SU-DHL-6 (cell line): Measurements from ENCODE around the gene OSGIN1.

ENCODE experiments used
- H2AFZ ChIP-seq: fragments of 200-600 bp; sonication (generic); 2 replicates; pipeline ENCODE4 v1.6.1; 2014; ENCODE audit warnings: low read depth, mild to moderate bottlenecking, moderate library complexity, mixed read lengths, antibody characterized with exemption, low read length; ENCODE audit not compliant: severe bottlenecking
- H3F3A ChIP-seq: fragments of 200-600 bp; shearing (Covaris generic); 2 replicates; pipeline ENCODE4 v1.6.0; 2016; ENCODE audit warnings: antibody characterized with exemption, mild to moderate bottlenecking; ENCODE audit not compliant: insufficient read depth
- H3K27ac ChIP-seq: fragments of 200-600 bp; sonication (generic); 2 replicates; pipeline ENCODE4 v1.5.1; 2016; ENCODE audit warnings: low read depth, mild to moderate bottlenecking, low read length, moderate library complexity, mixed read lengths
- H3K27me3 ChIP-seq: fragments of 200-600 bp; sonication (generic), shearing (Covaris generic); 2 replicates; pipeline ENCODE4 v1.6.0; 2014; ENCODE audit warnings: mild to moderate bottlenecking, low read length
- H3K36me3 ChIP-seq: fragments of 200-600 bp; sonication (generic); 2 replicates; pipeline ENCODE4 v1.6.1; 2014; ENCODE audit warnings: mild to moderate bottlenecking, low read length, mixed read lengths
- H3K4me2 ChIP-seq: fragments of 300-600, 200-600 bp; shearing (Covaris generic), sonication (generic); 2 replicates; pipeline ENCODE4 v1.6.0; 2014; ENCODE audit warnings: low read length, low read depth, mild to moderate bottlenecking; ENCODE audit not compliant: poor library complexity, severe bottlenecking
- H3K4me3 ChIP-seq: fragments of 200-600 bp; sonication (generic); 2 replicates; pipeline ENCODE4 v1.5.1; 2014; ENCODE audit warnings: antibody characterized with exemption, low read length, mild to moderate bottlenecking, mixed read lengths; ENCODE audit not compliant: insufficient read depth, poor library complexity, severe bottlenecking
- H3K79me2 ChIP-seq: fragments of 200-600 bp; sonication (generic); 2 replicates; pipeline ENCODE4 v1.6.1; 2014; ENCODE audit warnings: mild to moderate bottlenecking, low read length, moderate library complexity; ENCODE audit not compliant: insufficient read depth
- H3K9ac ChIP-seq: fragments of 200-600 bp; sonication (generic); 2 replicates; pipeline ENCODE4 v1.7.0; 2014; ENCODE audit warnings: mild to moderate bottlenecking, low read length
- H3K9me2 ChIP-seq: fragments of 200-600 bp; sonication (generic); replicated peaks from 2 replicates; pipeline ENCODE4 v1.6.1; 2014; ENCODE audit warnings: low read length; ENCODE audit not compliant: insufficient read depth
- H3K9me3 ChIP-seq: fragments of 200-600 bp; sonication (generic); 2 replicates; pipeline ENCODE4 v1.6.1; 2014; ENCODE audit warnings: low read length, mixed read lengths; ENCODE audit not compliant: insufficient read depth
- H4K20me1 ChIP-seq: fragments of 200-600 bp; sonication (generic); 2 replicates; pipeline ENCODE4 v1.6.1; 2014; ENCODE audit warnings: low read depth, mild to moderate bottlenecking, antibody characterized with exemption, low read length, moderate library complexity, mixed read lengths
- CTCF ChIP-seq: fragments of 200-600 bp; sonication (generic); IDR thresholded peaks from one replicate; pipeline ENCODE4 v1.5.1; 2017; ENCODE audit warnings: antibody characterized with exemption, mild to moderate bottlenecking, low read length, moderate library complexity; ENCODE audit not compliant: insufficient read depth, poor library complexity, severe bottlenecking
- EZH2phosphoT487 ChIP-seq: fragments of 200-600 bp; sonication (generic), shearing (Covaris generic); conservative IDR thresholded peaks from 2 replicates; pipeline ENCODE4 v1.6.1; 2018; ENCODE audit warnings: mild to moderate bottlenecking, antibody characterized with exemption, low read length, moderate library complexity, mixed read lengths

Gene OSGIN1

GRCh38 chr16:84001726-84002125, 48.7 kb downstream of the OSGIN1 start:
- Histone ChIP-seq H3K9me3 (no peaks in the 10 kb centered on the region), H3K79me2 (no peaks in the 10 kb centered on the region), H3K36me3 (no peaks in the 10 kb centered on the region), H3K27ac (no peak overlapping the region), H3K9me2 (no peaks in the 10 kb centered on the region), H3F3A (no peaks in the 10 kb centered on the region), H3K4me2 (no peak overlapping the region), H3K4me3 (no peak overlapping the region), H2AFZ (no peak overlapping the region), H4K20me1 (no peaks in the 10 kb centered on the region), H3K9ac (no peak overlapping the region), H3K27me3 (no peaks in the 10 kb centered on the region)
- TF ChIP-seq EZH2phosphoT487: no peak
- TF ChIP-seq CTCF: no peak

- Histone ChIP-seq H3F3A (no peaks in the 10 kb centered on the region), H3K79me2 (no peaks in the 10 kb centered on the region), H3K4me2 (no peak overlapping the region), H3K27ac (no peak overlapping the region), H3K9me3 (no peaks in the 10 kb centered on the region), H3K4me3 (no peak overlapping the region), H2AFZ (no peak overlapping the region), H4K20me1 (no peaks in the 10 kb centered on the region), H3K9ac (no peak overlapping the region), H3K36me3 (no peaks in the 10 kb centered on the region), H3K27me3 (no peaks in the 10 kb centered on the region), H3K9me2 (no peaks in the 10 kb centered on the region)
- no peak for TF ChIP-seq EZH2phosphoT487
- TF ChIP-seq CTCF: no peak
These were observed 50.0 kb downstream of the OSGIN1 start for GRCh38 chr16:84003038-84003437.

GRCh38 chr16:84004442-84004841, 51.4 kb downstream of the OSGIN1 start:
- TF ChIP-seq CTCF (no peak), EZH2phosphoT487 (no peak)
- Histone ChIP-seq H3F3A (no peaks in the 10 kb centered on the region), H3K79me2 (no peaks in the 10 kb centered on the region), H3K27ac (no peak overlapping the region), H3K36me3 (no peaks in the 10 kb centered on the region), H3K27me3 (no peaks in the 10 kb centered on the region), H3K9ac (no peak overlapping the region), H3K4me2 (no peak overlapping the region), H3K4me3 (no peak overlapping the region), H3K9me2 (no peaks in the 10 kb centered on the region), H4K20me1 (no peaks in the 10 kb centered on the region), H2AFZ (no peak overlapping the region), H3K9me3 (no peaks in the 10 kb centered on the region)

- TF ChIP-seq CTCF (no peak), EZH2phosphoT487 (no peak)
- Histone ChIP-seq H4K20me1 (no peaks in the 10 kb centered on the region), H3K4me2 (no peak overlapping the region), H3K9me2 (no peaks in the 10 kb centered on the region), H3K9ac (no peak overlapping the region), H3K27ac (no peak overlapping the region), H3F3A (no peaks in the 10 kb centered on the region), H3K4me3 (no peak overlapping the region), H3K9me3 (no peaks in the 10 kb centered on the region), H3K27me3 (no peaks in the 10 kb centered on the region), H2AFZ (no peak overlapping the region), H3K36me3 (no peaks in the 10 kb centered on the region), H3K79me2 (no peaks in the 10 kb centered on the region)
These were observed 52.4 kb downstream of the OSGIN1 start for GRCh38 chr16:84005391-84005790.
